LoVo (cell line): ENCODE results near the gene JAZF1.

ENCODE experiments used
- DNase-seq: peaks from one replicate; pipeline ENCODE4 v3.0.0-alpha.2; 2016; ENCODE audit warnings: low spot score

The JAZF1 gene

DNA sequence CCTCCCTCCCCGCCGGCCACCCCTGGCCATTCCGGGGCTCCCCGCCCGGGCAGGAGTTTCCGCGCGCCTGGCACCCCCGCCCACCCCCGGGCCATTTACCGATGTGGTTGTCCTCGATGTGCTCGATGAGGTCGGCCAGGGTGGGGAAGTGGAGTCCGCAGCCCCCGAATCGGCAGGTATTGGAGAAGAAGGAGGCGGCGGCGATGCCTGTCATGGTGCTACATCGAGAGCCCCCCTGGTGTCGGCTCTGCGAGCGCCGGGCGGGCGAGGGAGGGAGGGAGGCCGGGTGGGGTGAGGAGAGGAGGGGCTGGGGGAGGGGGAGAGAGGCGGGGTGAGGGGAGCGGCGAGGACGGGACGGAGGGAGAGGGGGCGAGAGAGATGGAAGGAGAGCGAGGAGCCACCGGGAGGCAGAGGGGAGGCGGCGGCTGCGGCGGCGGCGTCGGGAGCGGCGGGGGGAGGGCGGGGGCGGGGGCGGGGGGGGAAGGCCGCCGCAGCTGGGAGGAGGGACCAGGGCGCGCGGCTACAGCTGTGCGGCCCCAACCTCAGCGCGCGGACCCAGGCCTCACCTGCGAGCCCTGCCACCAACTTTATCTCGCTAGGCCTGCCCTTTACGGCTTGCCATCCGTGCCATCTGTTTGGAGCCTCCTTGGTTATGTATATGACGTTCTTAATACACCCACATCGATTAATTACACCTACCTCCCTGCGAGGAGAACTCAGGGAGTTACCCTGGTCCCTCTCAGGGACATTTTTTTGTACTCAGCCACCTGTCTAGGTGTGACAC lies at the start of gene JAZF1:
TSS of gene JAZF1 (minus strand) at position 432 of the 784 bp plus-strand sequence.
- DNase-seq = peak; percentile 14

DNA sequence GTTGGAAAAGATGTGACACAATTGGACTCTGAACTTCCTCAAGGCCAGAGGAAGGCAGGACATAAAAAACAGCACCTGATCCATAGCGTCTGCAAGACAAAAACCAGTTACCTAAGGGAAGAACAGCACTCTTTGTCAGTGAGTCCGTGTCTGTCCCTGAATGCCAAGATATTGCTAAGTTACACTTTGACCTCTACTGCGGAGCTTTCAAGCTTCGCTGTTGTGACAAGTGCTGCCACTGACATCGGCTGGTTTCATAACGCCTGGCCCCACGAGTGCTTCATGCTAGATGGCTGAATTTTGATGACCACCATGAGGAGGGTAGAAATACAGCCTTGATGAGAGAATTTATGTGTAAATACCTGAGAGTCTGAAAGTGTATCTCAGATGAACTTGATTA lies 49.7 kb upstream of the JAZF1 start:
- DNase-seq = no peak

DNA sequence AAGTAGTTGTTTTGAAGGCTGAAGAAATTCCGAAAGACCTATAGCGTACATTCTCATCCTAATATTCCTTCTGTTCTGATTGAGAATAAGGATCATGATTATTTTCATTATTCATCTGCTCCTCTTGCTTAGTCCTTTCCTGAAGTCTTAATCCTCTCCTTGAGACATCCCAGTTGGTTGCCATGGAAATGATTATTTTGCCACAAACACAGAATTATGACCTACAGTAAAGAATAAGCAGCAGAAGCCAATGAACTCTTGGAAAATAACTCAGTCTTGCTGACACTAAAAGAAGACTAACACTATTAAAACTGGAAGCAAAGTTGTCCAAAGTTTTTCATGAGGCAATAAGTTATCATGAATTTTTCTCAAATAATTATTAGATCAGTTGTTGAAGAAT lies 47.8 kb upstream of the JAZF1 start:
- DNase-seq = no peak

DNA sequence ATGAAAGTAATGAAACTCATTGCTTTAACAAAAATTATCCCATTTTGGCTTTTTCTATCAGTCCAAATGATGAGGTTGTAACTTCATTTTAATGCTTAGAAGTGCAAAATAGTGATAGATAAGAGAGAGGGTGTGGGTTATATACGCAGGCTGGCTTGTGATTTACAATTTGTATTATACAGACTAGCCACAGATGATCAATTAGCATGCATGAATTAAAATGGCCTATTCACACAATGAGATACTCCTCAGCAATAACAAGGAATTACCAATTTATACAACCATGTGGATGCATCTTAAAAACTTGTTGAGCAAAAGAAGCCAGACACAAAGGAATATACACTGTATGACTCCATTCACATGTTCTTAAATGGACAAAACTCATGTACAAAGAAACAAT lies 45.4 kb upstream of the JAZF1 start:
- DNase-seq = no peak

DNA sequence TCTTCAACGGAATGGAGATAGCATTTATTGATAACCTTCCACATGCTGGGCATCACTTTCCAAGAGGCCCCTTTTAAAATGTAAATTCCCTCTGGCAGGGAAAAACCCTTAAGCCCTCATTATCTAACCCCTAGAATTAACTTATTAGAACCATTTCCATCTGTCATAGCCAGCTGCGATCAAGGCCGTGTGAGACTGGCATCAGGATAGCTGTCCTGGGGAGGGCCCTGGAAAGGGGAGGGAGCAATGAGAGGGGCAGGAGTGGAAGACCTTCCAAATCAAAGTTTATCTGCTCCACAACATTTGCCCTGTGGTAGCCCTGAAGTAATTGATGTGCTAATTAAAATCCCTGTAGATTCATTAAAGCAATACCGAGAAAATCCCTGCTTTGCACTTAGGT lies 45.0 kb upstream of the JAZF1 start:
- DNase-seq = no peak

DNA sequence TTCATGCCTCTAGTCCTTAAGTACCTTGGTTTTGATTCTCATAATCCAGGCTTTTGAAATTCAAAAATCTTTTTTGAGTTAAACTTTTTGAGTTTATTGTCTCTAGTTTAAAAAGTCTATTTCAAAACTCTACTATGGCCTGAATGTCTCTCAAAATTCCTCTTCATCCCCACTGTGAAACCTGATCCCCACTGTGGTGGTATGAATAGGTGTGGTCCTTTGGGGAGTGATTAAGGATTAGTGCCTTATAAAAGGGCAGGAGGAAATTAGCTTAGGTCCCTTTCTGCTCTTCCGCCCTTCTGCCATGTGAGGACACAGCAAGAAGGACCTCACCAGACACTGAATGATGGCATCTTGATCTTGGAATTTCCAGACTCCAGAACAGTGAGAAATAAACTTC lies 44.1 kb upstream of the JAZF1 start:
- no peak for DNase-seq

DNA sequence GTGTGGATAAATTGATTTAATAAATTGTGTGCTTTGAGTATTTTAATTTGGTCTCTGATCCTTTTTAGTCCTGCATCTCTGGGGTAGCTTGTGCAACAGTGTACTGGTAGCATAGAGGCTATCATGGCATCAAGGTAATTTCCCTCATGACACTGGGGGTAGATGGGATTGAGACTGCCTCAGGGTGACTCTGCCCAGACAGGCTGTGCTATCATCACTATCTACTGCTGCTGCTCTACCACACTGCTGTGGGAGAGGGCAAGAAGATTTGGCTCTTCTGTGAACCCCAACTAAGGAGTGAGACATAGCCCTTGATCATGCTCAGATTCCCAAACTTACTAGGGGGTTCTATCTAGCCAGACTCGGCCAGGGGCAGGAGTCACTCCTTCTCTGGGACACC lies 43.6 kb upstream of the JAZF1 start:
- DNase-seq = no peak

DNA sequence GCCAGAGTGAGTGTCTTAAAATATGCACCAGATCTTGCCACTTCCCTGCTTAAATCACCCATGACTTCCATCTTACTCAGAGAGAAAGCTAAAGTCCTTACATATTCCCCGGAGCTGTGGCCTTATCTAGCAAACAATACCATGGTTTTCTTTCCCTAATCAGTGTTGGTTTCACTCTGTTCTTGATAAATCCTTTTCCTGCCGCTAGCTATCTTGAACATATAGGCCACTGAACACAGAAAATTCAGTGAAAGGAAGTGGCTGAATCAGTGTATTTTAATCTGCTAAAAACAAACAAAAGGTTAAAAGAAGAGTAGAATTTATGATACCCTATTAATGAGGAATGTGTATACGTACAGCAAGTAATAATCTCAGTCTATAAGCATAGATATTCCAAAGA lies 42.0 kb upstream of the JAZF1 start:
- DNase-seq = no peak

DNA sequence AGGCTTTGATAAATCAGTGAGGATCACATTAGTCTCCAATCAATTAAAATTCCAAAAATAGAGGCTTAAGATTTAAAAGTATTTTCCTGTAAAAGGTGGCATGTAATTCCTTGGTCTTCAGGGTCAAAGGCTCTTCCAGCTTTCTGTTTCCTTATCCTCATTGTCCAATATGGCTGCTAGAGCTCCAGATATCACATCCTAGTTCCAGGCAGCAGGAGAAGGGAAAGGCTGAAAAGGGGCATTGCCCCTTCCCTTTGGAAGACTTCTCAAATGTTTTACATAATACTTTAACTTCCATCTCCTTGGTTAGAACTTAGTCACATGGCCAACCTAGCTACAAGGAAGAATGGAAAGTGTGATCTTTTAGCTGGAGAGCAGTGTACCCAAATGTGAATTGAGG lies 39.2 kb upstream of the JAZF1 start:
- DNase-seq = no peak

DNA sequence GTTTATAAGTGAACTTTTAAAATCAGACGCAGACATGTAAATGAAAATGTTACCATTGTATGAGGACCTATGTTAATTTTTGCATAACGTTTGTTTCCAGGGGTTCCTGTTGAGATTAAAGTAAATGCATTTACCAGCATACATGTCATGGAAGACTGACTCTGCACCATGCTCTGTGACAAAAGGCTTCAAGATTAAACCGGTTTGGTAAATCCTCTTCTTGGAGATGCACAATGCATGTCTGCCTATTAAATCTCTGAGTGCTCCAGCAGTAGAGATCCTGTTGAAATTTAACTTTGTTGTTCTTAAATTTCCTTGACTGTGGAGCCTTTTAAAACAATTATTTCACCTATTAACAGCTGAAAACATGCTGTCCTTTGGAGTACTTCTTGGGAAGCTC lies 36.5 kb upstream of the JAZF1 start:
- DNase-seq = no peak

DNA sequence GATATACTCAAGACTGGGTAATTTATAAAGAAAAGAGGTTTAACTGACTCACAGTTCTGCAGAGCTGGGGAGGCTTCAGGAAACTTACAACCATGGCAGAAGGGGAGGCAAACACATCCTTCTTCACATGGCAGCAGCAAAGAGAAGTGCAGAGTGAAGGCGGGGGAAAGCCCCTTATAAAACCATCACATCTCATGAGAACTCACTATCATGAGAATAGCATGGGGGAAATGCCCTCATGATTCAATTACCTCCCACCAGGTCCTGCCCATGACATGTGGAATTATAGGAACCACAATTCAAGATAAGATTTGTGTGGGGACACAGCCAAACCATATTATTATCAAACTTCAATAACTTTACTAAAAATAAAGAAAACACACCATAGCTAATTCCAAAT lies 30.4 kb upstream of the JAZF1 start:
- no peak for DNase-seq

DNA sequence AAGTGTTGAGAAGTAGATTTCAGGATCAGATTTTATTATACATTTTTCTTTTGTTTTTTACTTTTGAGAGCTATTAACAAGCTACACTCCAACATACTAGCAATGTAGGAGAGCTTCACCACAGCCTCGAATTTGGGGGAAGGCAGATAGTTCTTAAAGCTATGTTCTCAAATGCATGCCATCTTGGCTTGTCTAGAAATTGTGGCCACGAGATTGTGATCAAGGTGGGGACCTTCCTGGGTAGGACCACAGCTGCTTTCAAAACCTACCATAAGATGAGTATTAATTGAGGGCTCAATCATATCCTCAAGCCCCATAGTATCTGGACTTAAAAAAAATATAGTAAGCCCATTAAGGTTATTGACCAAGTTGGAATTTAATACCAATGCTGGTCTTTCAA lies 27.9 kb upstream of the JAZF1 start:
- DNase-seq = no peak

DNA sequence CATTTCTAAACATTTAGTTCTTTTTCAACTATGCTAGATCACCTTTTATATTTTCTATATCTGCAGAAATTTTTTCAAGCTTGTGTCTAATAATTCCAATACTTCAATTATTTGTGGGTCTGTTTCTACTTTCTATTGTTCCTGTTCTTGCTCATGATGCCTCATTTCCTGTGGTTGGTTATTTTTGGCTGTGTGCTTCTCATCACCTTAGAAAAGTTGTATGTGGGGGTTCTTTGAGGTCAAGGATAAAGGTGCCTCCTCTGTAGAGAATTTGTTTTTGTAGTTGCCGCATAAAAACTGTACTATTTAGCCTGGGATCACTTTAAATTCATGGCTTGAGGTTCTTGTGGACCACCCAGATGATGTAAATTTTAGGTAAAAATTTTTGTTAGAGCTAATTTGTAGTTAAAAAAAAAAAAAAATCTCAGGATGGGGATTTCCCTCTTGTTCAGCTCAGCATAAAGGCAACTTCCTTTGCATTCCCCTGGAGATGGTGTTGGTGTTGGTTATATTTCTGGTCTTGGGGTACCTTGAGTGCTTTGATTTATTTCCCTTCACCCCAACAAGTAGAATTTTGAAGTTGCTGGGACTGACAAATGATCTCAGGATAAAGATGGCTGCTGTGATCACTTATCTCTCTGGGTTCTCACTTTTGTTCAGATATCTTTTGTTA lies 27.0 kb upstream of the JAZF1 start:
- DNase-seq = no peak

DNA sequence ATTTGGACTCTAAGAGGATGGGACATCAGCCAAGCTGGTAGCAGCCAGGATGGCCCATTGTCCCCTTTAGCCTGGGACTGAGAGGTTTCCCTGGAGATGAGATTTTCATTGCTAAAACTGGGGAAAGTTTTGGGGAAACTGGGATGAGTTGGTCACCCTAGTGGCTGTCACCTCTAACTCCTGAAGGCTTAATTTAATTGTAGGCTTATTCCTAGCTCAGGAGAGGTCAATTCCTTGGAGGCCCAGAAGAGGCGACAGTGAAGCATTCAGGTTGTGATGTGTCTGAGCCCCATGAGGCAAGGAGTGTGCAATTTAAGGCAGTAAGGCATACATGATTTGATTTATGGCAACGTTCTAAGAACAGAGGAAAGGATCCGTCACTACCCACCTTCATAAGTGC lies 24.9 kb upstream of the JAZF1 start:
- no peak for DNase-seq

DNA sequence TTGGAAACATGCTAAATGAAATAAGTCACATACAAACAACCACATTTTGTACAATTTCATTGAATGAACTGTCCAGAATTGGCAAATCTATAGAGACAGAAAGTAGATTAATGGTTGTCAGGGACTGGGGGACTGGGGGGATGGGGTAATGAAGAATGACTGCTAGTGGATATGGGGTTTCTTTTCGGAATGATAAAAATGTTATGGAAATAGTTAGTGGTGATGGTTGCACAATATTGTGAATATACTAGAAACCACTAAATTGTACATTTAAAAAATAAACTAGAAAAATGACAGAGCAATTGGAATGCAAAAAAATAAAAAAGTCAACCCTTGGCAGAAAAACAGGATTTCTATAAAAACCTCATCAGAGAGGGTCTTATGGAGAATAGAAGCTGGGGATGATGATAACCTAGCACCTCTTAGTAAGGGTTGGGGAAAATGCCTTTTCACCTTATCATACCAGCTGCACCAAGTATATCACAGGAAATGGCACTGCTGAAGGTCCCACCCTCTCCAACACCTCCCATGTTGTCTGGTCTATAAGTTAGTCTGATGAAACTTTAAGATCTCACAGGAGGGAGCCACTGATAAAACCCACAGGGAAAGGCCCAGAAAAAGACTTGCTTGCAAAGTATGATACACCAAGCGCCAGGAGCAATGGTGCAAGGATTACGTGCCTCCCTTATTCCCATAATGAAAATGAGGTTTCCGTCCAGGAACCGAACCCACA lies 23.1 kb upstream of the JAZF1 start:
- DNase-seq = no peak

DNA sequence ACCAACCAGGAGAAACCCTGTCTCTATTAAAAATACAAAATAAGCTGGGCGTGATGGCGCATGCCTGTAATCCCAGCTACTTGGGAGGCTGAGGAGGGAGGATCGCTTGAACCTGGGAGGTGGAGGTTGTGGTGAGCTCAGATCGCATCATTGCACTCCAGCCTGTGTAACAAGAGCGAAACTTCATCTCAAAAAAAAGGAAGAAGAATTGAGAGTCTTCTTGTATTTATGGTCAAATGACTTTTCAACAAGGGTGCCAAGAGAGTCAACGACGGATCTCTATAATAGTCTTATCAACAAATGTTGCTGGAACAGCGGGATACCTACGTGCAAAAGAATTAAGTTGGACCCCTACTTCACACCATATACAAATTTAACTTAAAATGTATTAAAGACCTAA lies 21.6 kb upstream of the JAZF1 start:
- DNase-seq = no peak

DNA sequence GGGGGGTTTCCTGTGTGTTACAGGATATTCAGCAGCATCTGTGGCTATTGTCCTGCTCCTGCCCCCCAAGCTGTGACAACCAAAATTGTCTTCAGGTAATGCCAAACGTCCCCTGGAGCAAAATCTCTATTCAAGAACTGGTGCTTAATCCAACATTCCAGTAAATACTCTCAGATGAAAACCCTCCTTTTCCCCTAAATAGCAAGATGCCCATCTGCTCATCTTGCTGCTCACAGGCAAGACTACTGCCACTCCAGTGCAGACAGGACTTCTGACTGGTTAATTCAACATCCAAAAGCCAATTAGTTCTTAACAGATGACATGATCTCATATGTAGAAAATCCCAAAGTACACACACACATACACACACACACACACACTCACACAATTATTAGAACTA lies 20.5 kb upstream of the JAZF1 start:
- no peak for DNase-seq

DNA sequence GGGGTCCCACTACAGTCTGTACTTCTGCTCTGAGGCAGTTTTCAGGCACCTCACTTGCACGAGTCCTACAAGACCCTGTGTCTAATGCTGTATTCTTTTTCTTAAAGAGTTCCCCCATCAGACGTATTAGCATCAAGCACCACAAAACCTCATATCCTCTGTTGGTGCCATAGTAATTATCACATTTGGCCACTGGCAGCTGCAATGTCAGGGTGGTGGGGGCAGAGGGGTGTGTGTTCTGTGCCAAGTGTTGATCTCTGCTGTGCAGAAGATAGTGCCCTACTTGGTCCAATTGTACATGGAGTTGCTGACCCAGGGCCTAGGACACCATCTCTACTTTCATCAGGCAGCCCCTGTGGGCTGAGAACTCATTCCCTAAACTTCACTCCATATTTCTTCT lies 20.0 kb upstream of the JAZF1 start:
- no peak for DNase-seq

DNA sequence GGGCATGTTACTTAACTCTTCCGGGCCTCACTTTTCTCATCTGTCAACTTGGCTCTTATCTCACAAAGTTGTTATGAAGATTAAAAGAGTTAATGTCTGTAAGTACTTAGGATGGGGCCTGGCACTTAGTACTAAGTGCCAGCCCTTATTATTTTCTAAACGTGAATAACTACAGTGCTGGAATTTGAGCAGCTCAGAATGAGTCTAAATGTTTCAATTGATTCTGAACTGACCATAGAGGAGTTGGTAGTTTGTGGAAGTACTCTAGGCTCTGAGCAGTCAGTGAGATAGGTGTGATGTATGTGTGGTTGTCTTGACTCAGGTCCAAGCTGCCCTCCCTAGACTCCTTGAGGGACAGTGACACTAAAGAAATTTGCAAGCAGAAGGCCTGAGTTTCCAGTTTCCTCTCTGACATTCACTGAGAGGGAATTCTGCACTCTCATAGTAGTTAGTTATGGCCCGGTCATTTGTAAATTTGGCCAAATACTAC lies 18.5 kb upstream of the JAZF1 start:
- DNase-seq = no peak

DNA sequence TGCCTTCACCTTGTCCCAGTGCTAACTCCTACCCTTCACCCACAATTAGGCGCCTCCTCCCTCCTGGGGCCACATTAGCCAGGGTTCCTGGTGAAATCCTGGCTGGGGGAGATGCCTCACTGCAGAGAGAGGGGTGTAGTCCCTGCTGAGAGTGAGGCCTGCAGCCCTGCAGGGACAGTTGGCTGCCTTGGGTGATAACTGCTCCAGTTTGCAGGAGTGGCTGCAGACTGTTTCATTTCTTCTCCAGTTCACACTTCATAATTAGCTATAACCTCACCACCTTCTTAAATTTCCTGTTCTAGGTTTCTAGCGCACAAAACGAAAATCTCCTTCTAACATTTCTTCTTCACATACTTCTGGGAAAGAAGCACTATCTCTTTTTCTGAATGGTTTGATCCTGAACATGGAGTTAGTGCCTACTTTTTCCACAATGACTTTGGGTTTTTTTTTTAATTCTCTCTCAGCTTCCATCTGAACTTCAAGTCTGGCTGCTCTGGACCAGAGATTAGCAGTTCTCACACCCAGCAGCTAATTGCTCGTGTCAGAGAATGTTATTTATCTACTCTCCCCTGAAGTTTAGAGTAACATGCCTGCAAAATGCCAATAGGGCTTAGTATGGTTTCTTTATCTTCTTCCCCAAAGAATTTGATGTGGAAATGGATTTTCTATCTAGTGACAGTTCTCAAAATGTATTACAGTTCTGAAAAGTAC lies 15.5 kb upstream of the JAZF1 start:
- no peak for DNase-seq

DNA sequence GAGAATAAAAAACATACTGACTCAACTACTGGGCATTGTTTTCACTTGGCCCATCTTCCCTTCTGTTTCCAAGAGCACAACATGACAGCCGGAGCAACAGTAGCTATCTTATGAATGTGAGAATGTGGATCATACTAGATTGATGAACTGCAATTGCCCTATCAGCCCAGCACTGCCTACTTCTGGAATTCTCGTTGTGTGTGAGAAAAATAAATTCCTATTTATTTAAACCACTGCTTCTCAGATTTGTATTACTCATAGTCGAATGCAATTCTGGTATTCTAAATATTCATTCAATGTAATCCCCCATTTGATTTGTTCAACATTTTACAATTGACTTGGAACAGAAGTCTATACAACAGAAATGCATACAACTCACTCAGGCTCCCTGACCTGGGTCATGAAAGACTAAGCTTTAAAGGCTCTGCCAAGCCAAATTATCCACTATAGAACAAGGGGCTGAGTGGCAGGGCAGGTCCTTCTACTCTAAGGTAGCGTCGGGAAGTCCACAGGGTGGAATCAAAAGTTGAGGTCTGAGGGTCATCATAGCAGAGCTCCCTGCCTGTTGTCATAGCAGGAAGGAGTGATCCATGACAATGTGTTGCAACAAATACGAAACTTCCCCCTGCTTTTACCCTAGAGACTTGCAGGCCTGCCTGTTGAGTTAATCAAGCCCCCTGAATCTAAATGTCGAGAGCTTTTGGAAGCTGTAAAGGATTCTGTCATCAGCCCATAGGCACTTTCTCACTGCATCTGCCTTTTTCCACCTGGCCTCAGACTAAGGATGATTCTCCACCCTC lies 12.4 kb upstream of the JAZF1 start:
- no peak for DNase-seq

DNA sequence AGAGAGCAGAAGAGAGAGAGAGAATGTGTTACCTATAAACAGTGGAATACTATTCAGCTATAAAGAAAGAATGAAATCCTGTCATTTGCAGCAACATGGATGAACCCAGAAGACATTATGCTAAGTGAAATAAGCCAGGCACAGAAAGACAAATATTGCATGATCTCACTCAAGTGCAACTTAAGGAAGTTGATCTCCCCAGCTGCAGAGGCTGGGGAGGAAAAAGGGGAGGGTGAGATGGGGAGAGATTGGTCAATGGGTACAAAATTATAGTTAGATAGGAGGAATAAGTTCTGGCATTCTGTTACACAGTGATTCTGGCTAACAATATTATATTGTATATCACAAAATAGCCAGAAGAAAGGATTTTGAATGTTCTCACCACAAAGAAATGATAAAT lies 11.2 kb upstream of the JAZF1 start:
- DNase-seq = no peak
